GM21360 (cell line): ENCODE measurements around the gene CDH23.

ENCODE experiments used
- ATAC-seq: cut with Tn5 transposase; IDR thresholded peaks from one replicate; pipeline ENCODE4 v1.9.1; 2021; ENCODE audit warnings: mild to moderate bottlenecking, moderate library complexity; ENCODE audit not compliant: unreplicated experiment

Gene CDH23

GRCh38 chr10:71480662-71481061 lies 83.9 kb downstream of the CDH23 start:
- no peak for ATAC-seq

- ATAC-seq = no peak
These were observed 85.2 kb downstream of the CDH23 start for GRCh38 chr10:71481746-71482410.

- ATAC-seq = no peak
These were observed 85.9 kb downstream of the CDH23 start for GRCh38 chr10:71482620-71483019.

- no peak for ATAC-seq
These were observed 86.4 kb downstream of the CDH23 start for GRCh38 chr10:71483135-71483534.

GRCh38 chr10:71483885-71484751 lies 87.4 kb downstream of the CDH23 start:
- ATAC-seq = no peak

- no peak for ATAC-seq
These were observed 89.9 kb downstream of the CDH23 start for GRCh38 chr10:71486484-71487114.

- ATAC-seq = no peak
These were observed 91.0 kb downstream of the CDH23 start for GRCh38 chr10:71487726-71488125.

- no peak for ATAC-seq
These were observed 92.4 kb downstream of the CDH23 start for GRCh38 chr10:71489077-71489476.

GRCh38 chr10:71492872-71493271 lies 96.2 kb downstream of the CDH23 start:
- ATAC-seq = no peak

- no peak for ATAC-seq
These were observed 97.0 kb downstream of the CDH23 start for GRCh38 chr10:71493741-71494140.

- no peak for ATAC-seq
These were observed 97.8 kb downstream of the CDH23 start for GRCh38 chr10:71494476-71494875.

- ATAC-seq = no peak
These were observed 98.3 kb downstream of the CDH23 start for GRCh38 chr10:71494980-71495381.

- no peak for ATAC-seq
These were observed 100.4 kb downstream of the CDH23 start for GRCh38 chr10:71496927-71497762.

- no peak for ATAC-seq
These were observed 101.1 kb downstream of the CDH23 start for GRCh38 chr10:71497763-71498326.

GRCh38 chr10:71501402-71501801 lies 104.7 kb downstream of the CDH23 start:
- no peak for ATAC-seq

GRCh38 chr10:71502190-71502589 lies 105.5 kb downstream of the CDH23 start:
- ATAC-seq = no peak

GRCh38 chr10:71502851-71503250 lies 106.1 kb downstream of the CDH23 start:
- ATAC-seq = no peak

GRCh38 chr10:71504168-71504567 lies 107.4 kb downstream of the CDH23 start:
- no peak for ATAC-seq

- ATAC-seq = no peak
These were observed 107.8 kb downstream of the CDH23 start for GRCh38 chr10:71504570-71504969.

- no peak for ATAC-seq
These were observed 109.1 kb downstream of the CDH23 start for GRCh38 chr10:71505862-71506261.

GRCh38 chr10:71509444-71509843 lies 112.7 kb downstream of the CDH23 start:
- ATAC-seq = no peak
